OCI-LY3 (cell line): ENCODE data around the gene LYPLA2.
"Not testable (repeated sequence)": the region's sequence is repeated elsewhere in the genome, so short reads cannot be mapped to it uniquely, and the experiment has no call there.

ENCODE experiments used
- EZH2phosphoT487 ChIP-seq: fragments of 200-600 bp; shearing (Covaris generic); IDR thresholded peaks from 2 replicates; pipeline ENCODE4 v1.6.1; 2018; ENCODE audit warnings: antibody characterized with exemption, mixed run types, low read depth
- TF ChIP-seq, protein P1 (sequence below): fragments of 200-600, 300-600 bp; sonication (generic); IDR thresholded peaks from 2 replicates; pipeline ENCODE4 v1.5.1; 2014; ENCODE audit warnings: antibody characterized with exemption, low read length, low read depth

DNA sequence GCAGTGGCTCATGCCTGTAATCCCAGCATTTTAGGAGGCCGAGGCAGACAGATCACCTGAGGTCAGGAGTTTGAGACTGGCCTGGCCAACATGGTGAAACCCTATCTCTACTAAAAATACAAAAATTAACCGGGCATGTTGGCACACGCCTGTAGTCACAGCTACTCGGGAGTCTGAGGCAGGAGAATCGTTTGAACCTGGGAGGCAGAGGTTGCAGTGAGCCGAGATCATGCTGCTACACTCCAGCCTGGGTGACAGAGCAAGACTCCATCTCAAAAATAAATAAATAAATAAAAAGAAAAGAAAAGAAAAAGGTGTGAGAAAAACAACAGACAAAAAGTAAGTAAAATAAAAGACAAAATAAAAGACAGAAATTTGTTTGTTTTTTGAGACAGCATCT lies 43.2 kb downstream of the LYPLA2 start:
- TF ChIP-seq, protein P1, sequence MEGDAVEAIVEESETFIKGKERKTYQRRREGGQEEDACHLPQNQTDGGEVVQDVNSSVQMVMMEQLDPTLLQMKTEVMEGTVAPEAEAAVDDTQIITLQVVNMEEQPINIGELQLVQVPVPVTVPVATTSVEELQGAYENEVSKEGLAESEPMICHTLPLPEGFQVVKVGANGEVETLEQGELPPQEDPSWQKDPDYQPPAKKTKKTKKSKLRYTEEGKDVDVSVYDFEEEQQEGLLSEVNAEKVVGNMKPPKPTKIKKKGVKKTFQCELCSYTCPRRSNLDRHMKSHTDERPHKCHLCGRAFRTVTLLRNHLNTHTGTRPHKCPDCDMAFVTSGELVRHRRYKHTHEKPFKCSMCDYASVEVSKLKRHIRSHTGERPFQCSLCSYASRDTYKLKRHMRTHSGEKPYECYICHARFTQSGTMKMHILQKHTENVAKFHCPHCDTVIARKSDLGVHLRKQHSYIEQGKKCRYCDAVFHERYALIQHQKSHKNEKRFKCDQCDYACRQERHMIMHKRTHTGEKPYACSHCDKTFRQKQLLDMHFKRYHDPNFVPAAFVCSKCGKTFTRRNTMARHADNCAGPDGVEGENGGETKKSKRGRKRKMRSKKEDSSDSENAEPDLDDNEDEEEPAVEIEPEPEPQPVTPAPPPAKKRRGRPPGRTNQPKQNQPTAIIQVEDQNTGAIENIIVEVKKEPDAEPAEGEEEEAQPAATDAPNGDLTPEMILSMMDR, result not testable (repeated sequence)
- TF ChIP-seq EZH2phosphoT487, result not testable (repeated sequence)
